ENCODE measurements around the gene VWA3B. TPM values are rescaled to one million over a fixed set of nuclear protein-coding genes. Genes with fewer than 3 reads are reported as not detected.

The VWA3B gene
- total RNA-seq, 1 experiment from 2014 or later = not detected

DNA sequence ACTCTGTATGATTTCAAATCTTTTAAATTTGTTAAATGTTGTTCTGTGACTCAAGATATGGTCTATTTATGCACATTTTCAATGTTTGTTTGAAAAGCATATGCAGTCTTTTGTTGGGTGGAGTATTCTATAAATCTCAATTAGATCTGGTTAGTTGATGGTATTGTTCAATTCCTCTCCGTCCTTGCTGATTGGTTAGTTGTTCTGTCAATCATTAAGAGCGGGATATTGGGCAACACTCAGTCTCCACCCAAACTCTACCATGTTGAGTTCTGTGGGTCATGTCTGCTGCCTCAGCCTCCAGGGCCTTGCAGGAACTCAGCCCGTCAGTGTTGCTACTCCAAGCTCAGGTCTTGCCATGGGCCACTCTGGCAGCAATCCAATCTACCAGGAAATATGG is 118.9 kb downstream of the VWA3B start:
- TF ChIP-seq, protein P1, sequence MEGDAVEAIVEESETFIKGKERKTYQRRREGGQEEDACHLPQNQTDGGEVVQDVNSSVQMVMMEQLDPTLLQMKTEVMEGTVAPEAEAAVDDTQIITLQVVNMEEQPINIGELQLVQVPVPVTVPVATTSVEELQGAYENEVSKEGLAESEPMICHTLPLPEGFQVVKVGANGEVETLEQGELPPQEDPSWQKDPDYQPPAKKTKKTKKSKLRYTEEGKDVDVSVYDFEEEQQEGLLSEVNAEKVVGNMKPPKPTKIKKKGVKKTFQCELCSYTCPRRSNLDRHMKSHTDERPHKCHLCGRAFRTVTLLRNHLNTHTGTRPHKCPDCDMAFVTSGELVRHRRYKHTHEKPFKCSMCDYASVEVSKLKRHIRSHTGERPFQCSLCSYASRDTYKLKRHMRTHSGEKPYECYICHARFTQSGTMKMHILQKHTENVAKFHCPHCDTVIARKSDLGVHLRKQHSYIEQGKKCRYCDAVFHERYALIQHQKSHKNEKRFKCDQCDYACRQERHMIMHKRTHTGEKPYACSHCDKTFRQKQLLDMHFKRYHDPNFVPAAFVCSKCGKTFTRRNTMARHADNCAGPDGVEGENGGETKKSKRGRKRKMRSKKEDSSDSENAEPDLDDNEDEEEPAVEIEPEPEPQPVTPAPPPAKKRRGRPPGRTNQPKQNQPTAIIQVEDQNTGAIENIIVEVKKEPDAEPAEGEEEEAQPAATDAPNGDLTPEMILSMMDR (IDR thresholded peaks at IDR 0.05; ENCODE audit: unreplicated experiment) = no peak
- Mint-ChIP-seq H3K36me3 (ENCODE audit: insufficient read depth, unreplicated experiment) (no peaks in the 10 kb centered on the region), H3K9me3 (ENCODE audit: low read depth, unreplicated experiment) (no peaks in the 10 kb centered on the region), H3K27ac (ENCODE audit: unreplicated experiment) (no peak overlapping the region), H3K27me3 (ENCODE audit: unreplicated experiment) (peaks cover 23% of the 10 kb centered on the region), H3K4me3 (ENCODE audit: low read depth, unreplicated experiment) (no peak overlapping the region), H3K4me1 (ENCODE audit: low read depth, unreplicated experiment) (no peaks in the 10 kb centered on the region)
- CTCF ChIA-PET = no interaction called here
- DNase-seq = no peak
- intact Hi-C loops (cut with micrococcal nuclease; ENCODE audit: unreplicated experiment) = no loop called here
- BruUV-seq (replicated peaks) = no TSS peak

DNA sequence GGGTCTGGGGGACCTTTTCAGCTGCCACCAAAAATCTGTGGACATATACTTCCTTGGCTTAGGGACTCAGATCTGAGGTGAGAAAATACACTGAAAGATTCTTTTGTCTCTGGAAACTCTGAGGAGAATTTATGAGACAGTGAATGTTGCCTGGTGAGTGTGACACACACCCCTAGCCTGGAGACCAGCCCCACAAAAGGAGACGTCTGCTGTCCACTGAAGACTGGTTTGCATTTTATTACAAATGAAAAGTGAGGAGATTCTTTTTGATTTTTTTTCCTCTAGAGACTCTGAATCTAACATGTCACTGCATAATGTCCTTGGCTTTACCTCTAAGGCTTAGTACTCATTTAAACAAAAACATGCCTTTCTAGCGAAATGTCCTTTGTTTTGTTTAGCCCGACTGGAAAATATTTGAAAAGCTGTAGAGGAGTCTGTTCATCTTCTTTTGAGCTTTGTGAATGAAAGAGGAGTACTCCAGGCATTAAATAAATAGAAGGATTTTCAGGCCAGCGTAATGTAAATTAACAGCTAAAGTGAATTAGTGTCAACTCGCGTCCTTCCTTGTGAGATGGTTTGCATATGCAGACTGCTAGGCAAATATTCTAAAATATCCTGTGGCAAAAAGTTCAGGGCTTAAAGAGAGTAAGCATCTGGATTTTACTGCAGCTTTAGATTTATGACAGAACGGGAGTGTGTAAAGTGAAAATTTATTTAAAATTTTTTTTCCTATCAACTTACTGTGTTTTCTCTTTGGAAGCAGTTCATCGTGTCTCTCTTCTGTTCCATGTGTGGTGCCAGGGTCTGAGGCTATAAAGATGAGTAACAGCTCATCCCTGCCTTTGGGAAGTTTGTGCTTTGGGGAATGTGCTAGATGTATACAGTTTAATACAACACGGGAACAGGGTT is 125.4 kb downstream of the VWA3B start:
- TF ChIP-seq, protein P1 (IDR thresholded peaks at IDR 0.05; ENCODE audit: unreplicated experiment) = no peak
- CTCF ChIA-PET = interaction anchor here (1.3 kb wide), 1 partner anchor 24 kb away, joined by 3 read pairs; no protein-coding TSS in a partner anchor
- Mint-ChIP-seq H3K4me1 (ENCODE audit: low read depth, unreplicated experiment) (no peaks in the 10 kb centered on the region), H3K36me3 (ENCODE audit: insufficient read depth, unreplicated experiment) (no peaks in the 10 kb centered on the region), H3K27ac (ENCODE audit: unreplicated experiment) (no peak overlapping the region), H3K9me3 (ENCODE audit: low read depth, unreplicated experiment) (no peaks in the 10 kb centered on the region), H3K4me3 (ENCODE audit: low read depth, unreplicated experiment) (no peak overlapping the region), H3K27me3 (ENCODE audit: unreplicated experiment) (peaks cover 60% of the 10 kb centered on the region)
- no peak for DNase-seq
- BruUV-seq (replicated peaks) = no TSS peak
- intact Hi-C loops (cut with micrococcal nuclease; ENCODE audit: unreplicated experiment) = no loop called here

DNA sequence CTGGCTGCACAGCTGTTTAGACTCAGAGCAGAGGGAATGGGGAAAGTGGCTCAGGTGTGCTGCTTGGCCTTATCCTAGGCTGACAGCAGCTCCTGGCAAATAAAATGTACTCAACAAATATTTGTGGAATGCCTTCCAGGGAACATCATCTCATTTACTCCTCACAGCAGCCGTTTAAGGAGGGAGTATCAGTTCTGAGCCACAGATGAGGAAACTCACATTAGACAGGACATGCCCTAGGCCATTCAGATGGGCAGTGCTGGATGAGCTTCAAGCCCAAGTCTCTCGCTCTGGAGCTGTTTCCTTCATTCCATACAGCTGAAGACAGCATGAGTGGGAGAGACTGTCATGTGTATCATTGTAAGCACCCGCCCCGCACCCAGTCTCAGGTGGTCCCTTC is 129.6 kb downstream of the VWA3B start:
- DNase-seq = no peak
- CTCF ChIA-PET = interaction anchor here (0.6 kb wide), 1 partner anchor 490 kb away, joined by 3 read pairs; no protein-coding TSS in a partner anchor
- Mint-ChIP-seq H3K36me3 (ENCODE audit: insufficient read depth, unreplicated experiment) (no peaks in the 10 kb centered on the region), H3K4me3 (ENCODE audit: low read depth, unreplicated experiment) (no peak overlapping the region), H3K27ac (ENCODE audit: unreplicated experiment) (no peak overlapping the region), H3K4me1 (ENCODE audit: low read depth, unreplicated experiment) (no peaks in the 10 kb centered on the region), H3K9me3 (ENCODE audit: low read depth, unreplicated experiment) (peaks cover 6% of the 10 kb centered on the region), H3K27me3 (ENCODE audit: unreplicated experiment) (peaks cover 51% of the 10 kb centered on the region)
- TF ChIP-seq, protein P1 (IDR thresholded peaks at IDR 0.05; ENCODE audit: unreplicated experiment) = no peak
- intact Hi-C loops (cut with micrococcal nuclease; ENCODE audit: unreplicated experiment) = no loop called here
- BruUV-seq (replicated peaks) = no TSS peak

DNA sequence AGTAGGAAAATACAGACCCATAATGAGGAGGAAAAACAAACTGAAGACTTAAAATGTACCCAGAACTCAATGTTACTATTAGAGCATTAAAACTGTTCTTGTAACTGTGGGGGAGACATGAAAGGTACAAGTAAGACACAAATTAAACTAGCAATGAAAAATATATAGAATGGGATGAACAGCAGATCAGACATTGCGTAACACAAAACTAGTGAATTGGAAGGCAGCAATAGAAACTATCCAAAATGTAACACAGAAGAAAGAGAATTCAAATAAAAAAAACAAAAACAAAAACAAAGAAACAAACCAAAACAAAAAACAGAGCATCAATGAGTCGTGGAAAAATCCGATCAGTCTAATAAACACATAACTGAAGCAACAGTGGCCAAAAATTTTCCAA is 132.2 kb downstream of the VWA3B start:
- Mint-ChIP-seq H3K9me3 (ENCODE audit: low read depth, unreplicated experiment) (peaks cover 6% of the 10 kb centered on the region), H3K36me3 (ENCODE audit: insufficient read depth, unreplicated experiment) (no peaks in the 10 kb centered on the region), H3K27me3 (ENCODE audit: unreplicated experiment) (peaks cover 28% of the 10 kb centered on the region), H3K4me1 (ENCODE audit: low read depth, unreplicated experiment) (no peaks in the 10 kb centered on the region), H3K4me3 (ENCODE audit: low read depth, unreplicated experiment) (no peak overlapping the region), H3K27ac (ENCODE audit: unreplicated experiment) (no peak overlapping the region)
- no peak for DNase-seq
- TF ChIP-seq, protein P1 (IDR thresholded peaks at IDR 0.05; ENCODE audit: unreplicated experiment) = no peak
- no TSS peak for BruUV-seq (replicated peaks)
- intact Hi-C loops (cut with micrococcal nuclease; ENCODE audit: unreplicated experiment) = no loop called here
- CTCF ChIA-PET = no interaction called here
